Measurements from ENCODE around the gene ZNF850. TPM values are rescaled to one million over a fixed set of nuclear protein-coding genes. Genes with fewer than 3 reads are reported as not detected.

ZNF850 gene
- total RNA-seq, 1 donor from 2014 or later = 3.3 TPM

GRCh38 chr19:36719687-36720556 is 52.7 kb downstream of the ZNF850 start:
- intact Hi-C loops (cut with DNase I) = no loop called here
- DNase-seq (ENCODE audit: low spot score) = no peak

- intact Hi-C loops (cut with DNase I) = no loop called here
- DNase-seq (ENCODE audit: low spot score) = no peak
These were observed 63.2 kb downstream of the ZNF850 start for GRCh38 chr19:36709423-36709822.

GRCh38 chr19:36707134-36707533 is 65.5 kb downstream of the ZNF850 start:
- intact Hi-C loops (cut with DNase I) = no loop called here
- DNase-seq (ENCODE audit: low spot score) = no peak

- intact Hi-C loops (cut with DNase I) = loop anchor here (5.0 kb wide), 2 partner anchors 84 to 779 kb away; partner anchors contain the start of genes ZNF569, ZNF570 and ZNF850
- DNase-seq (ENCODE audit: low spot score) = no peak
These were observed 84.5 kb downstream of the ZNF850 start for GRCh38 chr19:36688058-36688457.

GRCh38 chr19:36687214-36688056 is 85.2 kb downstream of the ZNF850 start, which contains the start of gene ZNF567:
TSS of gene ZNF567 (plus strand) at chr19:36687612. CDS start at chr19:36694868, 7,256 bp downstream.
- peak; percentile 98 for DNase-seq (ENCODE audit: low spot score)
- intact Hi-C loops (cut with DNase I) = loop anchor here (1.0 to 5.0 kb wide), 4 partner anchors 21 to 780 kb away; partner anchors contain the start of genes ZNF461, ZNF569, ZNF570 and ZNF850

- no peak for DNase-seq (ENCODE audit: low spot score)
- intact Hi-C loops (cut with DNase I) = loop anchor here (1.0 to 5.0 kb wide), 4 partner anchors 20 to 781 kb away; partner anchors contain the start of genes ZNF461, ZNF569, ZNF570 and ZNF850
These were observed 86.0 kb downstream of the ZNF850 start for GRCh38 chr19:36686365-36687213.

GRCh38 chr19:36685835-36686234 is 86.8 kb downstream of the ZNF850 start:
- intact Hi-C loops (cut with DNase I) = loop anchor here (5.0 kb wide), 2 partner anchors 86 to 781 kb away; partner anchors contain the start of genes ZNF569, ZNF570 and ZNF850
- DNase-seq (ENCODE audit: low spot score) = no peak

- DNase-seq (ENCODE audit: low spot score) = no peak
- intact Hi-C loops (cut with DNase I) = no loop called here
These were observed 93.2 kb downstream of the ZNF850 start for GRCh38 chr19:36679455-36679854.

GRCh38 chr19:36674201-36674600 is 98.4 kb downstream of the ZNF850 start:
- DNase-seq (ENCODE audit: low spot score) = no peak
- intact Hi-C loops (cut with DNase I) = no loop called here

GRCh38 chr19:36672368-36672767 is 100.2 kb downstream of the ZNF850 start:
- DNase-seq (ENCODE audit: low spot score) = no peak
- intact Hi-C loops (cut with DNase I) = no loop called here

GRCh38 chr19:36668646-36669045 is 104.0 kb downstream of the ZNF850 start:
- DNase-seq (ENCODE audit: low spot score) = no peak
- intact Hi-C loops (cut with DNase I) = no loop called here

GRCh38 chr19:36665832-36666231 is 106.8 kb downstream of the ZNF850 start:
- no peak for DNase-seq (ENCODE audit: low spot score)
- intact Hi-C loops (cut with DNase I) = loop anchor here (1.0 kb wide), 1 partner anchor 21 kb away; the partner anchor contains the start of gene ZNF567

Other genes starting within 250 kb of the ZNF850 start
- gene ZNF260, start 244.5 kb downstream of the ZNF850 start, total RNA-seq = 6.7 TPM
- 17.3 TPM for gene ZNF529, start 199.5 kb downstream of the ZNF850 start, total RNA-seq
- 20.4 TPM for gene ZNF382, start 167.5 kb downstream of the ZNF850 start, total RNA-seq
- 7.0 TPM for gene ZNF461, start 106.0 kb downstream of the ZNF850 start, total RNA-seq
- gene ZNF567, start 85.2 kb downstream of the ZNF850 start, total RNA-seq = 3.0 TPM
- 7.8 TPM for gene ZNF790, start 65.6 kb upstream of the ZNF850 start, total RNA-seq
- gene ZNF345, start 78.1 kb upstream of the ZNF850 start, total RNA-seq = 2.7 TPM
- 2.8 TPM for gene ZNF829, start 143.5 kb upstream of the ZNF850 start, total RNA-seq
- 7.1 TPM for gene ZNF568, start 143.5 kb upstream of the ZNF850 start, total RNA-seq